ENCODE measurements around the gene CHD9. TPM values are rescaled to one million over a fixed set of nuclear protein-coding genes. Genes with fewer than 3 reads are reported as not detected.

Gene CHD9
- total and polyA plus RNA-seq, 9 of the 15 experiments (the other 6 are each of a cell fraction or from before 2014, with no cell fraction given) = 29.0 to 69.3 (median 40.6) TPM

DNA sequence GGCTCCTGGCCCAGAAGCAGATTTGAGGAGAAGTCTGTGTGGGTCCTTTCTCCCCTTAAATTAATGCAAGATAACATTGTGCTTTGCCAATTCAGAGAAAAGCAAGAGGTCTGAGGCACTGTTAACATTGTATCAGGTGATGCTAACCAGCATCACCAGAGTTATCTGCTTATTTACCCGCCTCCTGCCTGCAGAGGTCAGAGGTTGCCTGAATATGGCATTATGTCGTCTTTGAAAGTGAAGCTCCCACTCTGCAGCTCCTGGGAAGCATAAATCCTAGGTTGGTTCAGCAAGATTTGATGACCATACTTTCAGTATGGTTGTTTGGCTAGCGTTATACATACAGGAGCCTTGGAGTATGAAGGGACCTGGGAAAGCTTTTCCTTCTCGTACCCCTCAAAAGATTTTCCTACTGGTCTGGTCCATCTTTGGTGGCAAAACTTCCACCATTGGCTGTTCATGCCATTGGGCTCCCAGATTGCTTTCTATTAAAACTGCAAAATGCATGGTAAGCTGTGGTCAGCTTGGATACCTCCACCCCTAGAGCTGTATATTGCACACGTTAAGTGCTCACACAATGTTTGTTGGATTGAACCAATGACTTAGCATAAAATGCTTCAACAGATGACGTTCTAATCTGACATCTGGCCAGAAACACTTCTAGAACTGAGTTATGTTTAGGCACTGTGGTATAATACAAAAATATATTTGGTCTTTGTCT is 24.1 kb downstream of the CHD9 start (continued):
- peak; percentile 90 for TF ChIP-seq PRDM10 (IDR thresholded peaks at IDR 0.05; ENCODE audit: partially characterized antibody)
- TF ChIP-seq ATF6 (CRISPR knock-in tag; IDR thresholded peaks at IDR 0.05) = no peak
- TF ChIP-seq RBM25 (IDR thresholded peaks at IDR 0.05; ENCODE audit: low read depth, low read length, severe bottlenecking) = no peak
- TF ChIP-seq ZNF444 (CRISPR knock-in tag; IDR thresholded peaks at IDR 0.05) = no peak
- no peak for TF ChIP-seq MCM2 (IDR thresholded peaks at IDR 0.05; ENCODE audit: low read depth)
- TF ChIP-seq SNRNP70 (optimal IDR thresholded peaks at IDR 0.05; ENCODE audit: low read depth, low read length) = no peak
- no peak for TF ChIP-seq ATF1 (CRISPR knock-in tag; IDR thresholded peaks at IDR 0.05)
- peak; percentile 47 for TF ChIP-seq ATF1 (tag; IDR thresholded peaks at IDR 0.05)
- TF ChIP-seq AFF4 (CRISPR knock-in tag; IDR thresholded peaks at IDR 0.05) = no peak
- no peak for TF ChIP-seq FOXJ3 (CRISPR knock-in tag; IDR thresholded peaks at IDR 0.05)
- no peak for TF ChIP-seq COPS2 (conservative IDR thresholded peaks at IDR 0.05)
- no peak for TF ChIP-seq NRF1 (conservative IDR thresholded peaks at IDR 0.05 in 1 of 2, IDR thresholded peaks at IDR 0.05 in 1 of 2)
- no peak for TF ChIP-seq SRSF7 (optimal IDR thresholded peaks at IDR 0.05; ENCODE audit: low read depth, low read length)
- no peak for TF ChIP-seq KHSRP (IDR thresholded peaks at IDR 0.05)
- TF ChIP-seq RCOR1 (IDR thresholded peaks at IDR 0.05; ENCODE audit: borderline replicate concordance in 1 of 2, low read depth in 2 of 2, low read length in 2 of 2) = peak in 1 of 2 experiments; percentile 7; a peak in 1 of 4 replicates
- TF ChIP-seq ZNF165 (CRISPR knock-in tag; IDR thresholded peaks at IDR 0.05; ENCODE audit: borderline replicate concordance) = no peak
- TF ChIP-seq, protein P1, sequence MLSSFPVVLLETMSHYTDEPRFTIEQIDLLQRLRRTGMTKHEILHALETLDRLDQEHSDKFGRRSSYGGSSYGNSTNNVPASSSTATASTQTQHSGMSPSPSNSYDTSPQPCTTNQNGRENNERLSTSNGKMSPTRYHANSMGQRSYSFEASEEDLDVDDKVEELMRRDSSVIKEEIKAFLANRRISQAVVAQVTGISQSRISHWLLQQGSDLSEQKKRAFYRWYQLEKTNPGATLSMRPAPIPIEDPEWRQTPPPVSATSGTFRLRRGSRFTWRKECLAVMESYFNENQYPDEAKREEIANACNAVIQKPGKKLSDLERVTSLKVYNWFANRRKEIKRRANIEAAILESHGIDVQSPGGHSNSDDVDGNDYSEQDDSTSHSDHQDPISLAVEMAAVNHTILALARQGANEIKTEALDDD (IDR thresholded peaks at IDR 0.05) = peak; percentile 61; the same call in 1 of the 2 replicates
